PC-9 (cell line): ENCODE data around the gene BPIFB2.

Experiments used
- EZH2 ChIP-seq: fragments of 200-600 bp; sonication (generic); IDR thresholded peaks from 2 replicates; pipeline ENCODE4 v1.8.0; 2017; ENCODE audit warnings: antibody characterized with exemption, low read depth
- TF ChIP-seq, protein P1 (sequence below): fragments of 200-600 bp; sonication (generic); conservative IDR thresholded peaks from 2 replicates; pipeline ENCODE4 v1.6.1; 2017; ENCODE audit warnings: mixed run types, antibody characterized with exemption, mild to moderate bottlenecking, moderate library complexity

- no peak for TF ChIP-seq EZH2
- TF ChIP-seq, protein P1, sequence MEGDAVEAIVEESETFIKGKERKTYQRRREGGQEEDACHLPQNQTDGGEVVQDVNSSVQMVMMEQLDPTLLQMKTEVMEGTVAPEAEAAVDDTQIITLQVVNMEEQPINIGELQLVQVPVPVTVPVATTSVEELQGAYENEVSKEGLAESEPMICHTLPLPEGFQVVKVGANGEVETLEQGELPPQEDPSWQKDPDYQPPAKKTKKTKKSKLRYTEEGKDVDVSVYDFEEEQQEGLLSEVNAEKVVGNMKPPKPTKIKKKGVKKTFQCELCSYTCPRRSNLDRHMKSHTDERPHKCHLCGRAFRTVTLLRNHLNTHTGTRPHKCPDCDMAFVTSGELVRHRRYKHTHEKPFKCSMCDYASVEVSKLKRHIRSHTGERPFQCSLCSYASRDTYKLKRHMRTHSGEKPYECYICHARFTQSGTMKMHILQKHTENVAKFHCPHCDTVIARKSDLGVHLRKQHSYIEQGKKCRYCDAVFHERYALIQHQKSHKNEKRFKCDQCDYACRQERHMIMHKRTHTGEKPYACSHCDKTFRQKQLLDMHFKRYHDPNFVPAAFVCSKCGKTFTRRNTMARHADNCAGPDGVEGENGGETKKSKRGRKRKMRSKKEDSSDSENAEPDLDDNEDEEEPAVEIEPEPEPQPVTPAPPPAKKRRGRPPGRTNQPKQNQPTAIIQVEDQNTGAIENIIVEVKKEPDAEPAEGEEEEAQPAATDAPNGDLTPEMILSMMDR, result no peak
Observed at GRCh38 chr20:33008336-33009213, 1.1 kb downstream of the BPIFB2 start.
